ENCODE results near the gene CHRNB4.

DNA sequence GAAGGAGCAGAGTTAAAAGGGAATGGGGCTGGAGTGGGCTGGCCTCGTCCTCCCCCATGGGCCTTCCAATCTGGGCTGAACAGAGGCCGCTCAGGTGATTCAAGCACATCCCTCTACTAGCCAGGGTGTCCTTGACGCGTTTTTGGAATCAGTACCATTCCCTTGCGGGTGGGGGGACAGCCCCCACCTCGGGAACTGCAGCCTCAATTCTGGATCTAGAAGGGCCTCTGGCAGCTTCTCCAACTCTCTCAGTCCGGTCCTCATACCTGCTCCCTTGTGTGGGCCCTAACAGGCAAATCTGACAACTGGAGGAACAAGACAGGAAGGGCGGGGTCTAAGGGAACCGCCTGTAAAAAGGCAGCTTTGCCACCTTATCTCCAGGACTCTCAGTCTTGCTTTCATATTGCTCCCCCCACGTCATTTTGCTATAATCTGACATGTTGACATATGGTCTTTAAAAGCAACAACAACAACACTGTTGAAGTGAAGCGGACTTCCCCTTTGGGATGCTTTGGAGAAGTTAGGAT is 802 bp upstream of the CHRNB4 start:
- TF ChIP-seq, protein P1, sequence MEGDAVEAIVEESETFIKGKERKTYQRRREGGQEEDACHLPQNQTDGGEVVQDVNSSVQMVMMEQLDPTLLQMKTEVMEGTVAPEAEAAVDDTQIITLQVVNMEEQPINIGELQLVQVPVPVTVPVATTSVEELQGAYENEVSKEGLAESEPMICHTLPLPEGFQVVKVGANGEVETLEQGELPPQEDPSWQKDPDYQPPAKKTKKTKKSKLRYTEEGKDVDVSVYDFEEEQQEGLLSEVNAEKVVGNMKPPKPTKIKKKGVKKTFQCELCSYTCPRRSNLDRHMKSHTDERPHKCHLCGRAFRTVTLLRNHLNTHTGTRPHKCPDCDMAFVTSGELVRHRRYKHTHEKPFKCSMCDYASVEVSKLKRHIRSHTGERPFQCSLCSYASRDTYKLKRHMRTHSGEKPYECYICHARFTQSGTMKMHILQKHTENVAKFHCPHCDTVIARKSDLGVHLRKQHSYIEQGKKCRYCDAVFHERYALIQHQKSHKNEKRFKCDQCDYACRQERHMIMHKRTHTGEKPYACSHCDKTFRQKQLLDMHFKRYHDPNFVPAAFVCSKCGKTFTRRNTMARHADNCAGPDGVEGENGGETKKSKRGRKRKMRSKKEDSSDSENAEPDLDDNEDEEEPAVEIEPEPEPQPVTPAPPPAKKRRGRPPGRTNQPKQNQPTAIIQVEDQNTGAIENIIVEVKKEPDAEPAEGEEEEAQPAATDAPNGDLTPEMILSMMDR (conservative IDR thresholded peaks at IDR 0.05 in 1 of 2, IDR thresholded peaks at IDR 0.05 in 1 of 2; ENCODE audit: low read depth in 1 of 2, low read length in 2 of 2): no peak
- TF ChIP-seq EZH2 (IDR thresholded peaks at IDR 0.05; ENCODE audit: low read length, missing control alignments): no peak

Measured in fibroblast of lung (primary cell).